AG08395 (cell line): ENCODE data around the gene TIMP2.
"Not testable (repeated sequence)": the region's sequence is repeated elsewhere in the genome, so short reads cannot be mapped to it uniquely, and the experiment has no call there.

Experiments used
- DNase-seq: peaks from one replicate; pipeline ENCODE4 v3.0.0; 2012; ENCODE audit warnings: mixed read lengths, low spot score

Gene TIMP2

GRCh38 chr17:78888941-78889518, 36.2 kb downstream of the TIMP2 start:
- no peak for DNase-seq

GRCh38 chr17:78886954-78887353, 38.2 kb downstream of the TIMP2 start:
- no peak for DNase-seq

DNA sequence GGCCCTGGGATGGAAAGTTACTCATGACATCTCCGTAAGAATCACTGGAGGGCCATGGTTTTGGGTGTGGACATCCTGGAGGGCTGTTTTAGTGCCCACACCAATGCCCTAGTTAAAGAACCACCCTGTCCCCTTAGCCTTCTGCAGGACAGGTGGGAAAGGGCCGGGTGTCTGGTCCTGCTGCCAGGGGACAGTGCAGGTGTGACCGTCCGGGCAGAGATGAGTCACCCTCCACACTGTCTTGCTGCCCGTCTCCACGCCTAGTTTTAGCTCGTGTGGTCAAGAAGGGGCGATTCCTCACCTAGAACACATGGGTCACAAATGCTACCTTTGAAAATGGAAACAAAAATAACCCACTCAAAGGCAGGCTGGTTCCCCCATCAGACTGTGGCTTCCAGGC, 39.2 kb downstream of the TIMP2 start:
- no peak for DNase-seq

DNA sequence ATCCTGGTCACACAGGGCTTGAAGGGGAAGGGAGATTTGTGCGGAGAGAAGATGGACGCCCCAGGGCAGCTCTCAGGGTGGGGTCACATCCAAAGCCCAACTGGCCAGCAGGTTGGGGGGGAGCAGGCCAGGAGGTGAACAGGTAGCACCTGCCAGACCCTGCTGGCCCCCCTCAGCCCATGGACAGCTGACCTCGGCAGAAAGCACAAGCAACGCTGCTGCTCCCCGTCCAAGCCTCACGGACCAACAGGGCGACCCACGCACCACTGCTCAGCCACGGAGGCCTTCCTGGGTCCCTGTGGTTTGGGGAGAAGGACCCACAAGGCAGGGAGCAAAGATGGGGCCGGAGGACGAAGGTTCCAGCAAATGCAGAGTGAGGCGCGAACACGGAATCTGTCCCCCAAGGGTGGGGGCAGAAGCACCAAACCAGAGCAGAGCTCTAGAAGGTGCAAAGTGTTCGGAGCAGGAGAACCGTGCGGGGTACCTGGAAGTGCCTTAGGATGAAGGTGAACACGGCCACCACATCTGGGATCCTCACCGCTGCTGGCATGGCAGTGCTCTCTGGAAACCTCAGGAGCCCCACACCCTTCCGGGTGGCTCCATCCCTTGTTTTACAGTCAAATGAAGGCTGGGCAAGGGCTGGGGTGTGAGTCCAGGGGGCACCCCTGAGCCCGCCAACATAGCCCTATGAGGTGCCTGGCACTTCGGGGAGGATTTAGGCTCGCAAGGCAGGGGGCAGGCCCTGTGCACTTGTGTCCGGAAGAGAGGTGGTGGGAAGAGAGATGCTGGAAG, 40.1 kb downstream of the TIMP2 start:
- DNase-seq, result no peak

DNA sequence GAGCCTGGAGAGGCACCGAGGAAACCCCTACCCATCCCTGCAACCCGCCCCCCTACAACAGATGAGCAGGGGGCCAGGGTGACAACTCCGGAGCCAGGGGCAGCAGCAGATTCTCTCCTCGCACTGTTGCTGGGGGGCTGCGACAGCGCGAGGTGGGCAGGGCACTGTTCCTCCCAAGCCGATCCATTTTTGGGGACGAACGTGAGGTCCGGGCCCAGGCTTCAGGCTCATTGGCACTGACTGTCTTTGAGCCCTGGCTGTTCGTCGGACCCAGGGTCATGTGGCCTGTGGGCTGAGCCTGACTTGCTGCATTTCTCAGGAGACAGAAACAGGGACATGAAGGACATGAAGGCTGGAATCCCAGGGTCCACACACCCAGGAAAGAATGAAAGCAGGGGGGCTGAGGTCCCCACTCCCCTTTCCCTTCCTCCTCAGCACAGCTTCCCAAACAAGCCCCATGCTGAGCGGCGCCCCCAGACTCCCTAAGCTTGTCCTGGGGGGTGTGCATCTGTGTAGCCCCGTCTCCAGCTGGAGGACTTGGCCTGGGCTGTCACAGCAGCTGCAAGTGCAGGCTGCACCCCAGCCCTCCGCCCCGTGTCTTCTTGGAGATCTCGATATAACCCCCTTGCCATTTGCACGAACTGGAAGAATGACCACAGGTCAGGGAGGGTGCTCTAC, 40.9 kb downstream of the TIMP2 start:
- DNase-seq, result no peak

GRCh38 chr17:78883533-78884131, 41.6 kb downstream of the TIMP2 start:
- peak; percentile 95 for DNase-seq

- peak; percentile 91 for DNase-seq
Measured at GRCh38 chr17:78883089-78883532, 42.1 kb downstream of the TIMP2 start.

DNA sequence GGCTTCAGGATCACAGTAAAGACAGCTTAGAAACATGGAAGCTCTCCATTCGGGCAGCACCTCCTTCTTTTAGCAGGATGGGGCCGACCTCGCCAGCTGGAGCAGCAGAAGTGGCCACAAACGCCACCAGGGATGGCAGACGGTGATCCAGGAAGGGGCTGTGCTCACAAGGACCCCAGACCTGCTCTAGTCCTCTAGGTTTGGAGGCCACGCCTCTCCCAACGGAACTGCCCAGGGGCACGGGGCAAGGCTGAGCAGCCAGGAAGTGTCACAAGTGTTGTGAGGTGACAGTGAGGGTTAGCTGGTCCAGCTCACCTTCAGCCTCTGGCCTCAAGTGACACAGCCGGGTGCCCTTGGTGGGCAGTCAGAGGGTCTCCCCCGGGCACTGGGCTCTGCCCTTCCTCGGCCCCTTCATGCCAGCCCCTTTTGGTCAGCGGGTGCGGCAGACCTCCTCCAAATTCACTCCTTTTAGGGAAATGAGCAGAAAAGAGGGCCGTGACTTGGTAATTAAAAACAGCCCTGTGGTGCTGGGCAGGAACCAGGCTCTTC, 42.6 kb downstream of the TIMP2 start:
- DNase-seq, result no peak

DNA sequence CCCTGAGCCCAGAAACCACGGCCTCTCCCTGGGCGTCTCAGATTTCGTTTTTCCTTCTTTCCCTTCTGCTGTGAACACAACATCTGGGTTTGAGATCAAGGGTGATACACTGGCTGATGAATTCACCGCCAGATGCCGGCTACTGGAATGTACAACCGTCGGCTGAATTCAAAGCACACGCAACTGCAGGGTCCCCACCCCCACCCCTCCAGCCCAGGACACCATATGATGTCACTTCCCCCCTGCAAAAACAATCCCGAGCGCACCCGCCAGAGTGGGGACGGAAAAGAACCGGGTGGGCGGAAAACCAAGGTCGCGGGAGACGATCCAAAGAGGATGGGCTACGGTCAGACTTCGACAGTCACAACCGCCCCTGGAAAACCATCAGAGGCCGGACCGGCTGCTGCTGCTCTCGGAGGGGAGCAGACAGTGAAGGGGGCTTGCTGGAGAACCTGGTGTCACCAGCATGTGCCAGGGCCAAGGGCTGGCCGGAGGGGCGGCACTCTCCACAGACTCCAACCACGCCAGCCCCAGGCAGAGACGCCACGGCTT, 45.5 kb downstream of the TIMP2 start:
- DNase-seq, result peak; percentile 83

- no peak for DNase-seq
Measured at GRCh38 chr17:78878871-78879527, 46.2 kb downstream of the TIMP2 start.

GRCh38 chr17:78878261-78878660, 46.9 kb downstream of the TIMP2 start:
- DNase-seq, result no peak

- not testable (repeated sequence) for DNase-seq
Measured at GRCh38 chr17:78876954-78877517, 48.2 kb downstream of the TIMP2 start.

GRCh38 chr17:78876094-78876597, 49.0 kb downstream of the TIMP2 start:
- no peak for DNase-seq

DNA sequence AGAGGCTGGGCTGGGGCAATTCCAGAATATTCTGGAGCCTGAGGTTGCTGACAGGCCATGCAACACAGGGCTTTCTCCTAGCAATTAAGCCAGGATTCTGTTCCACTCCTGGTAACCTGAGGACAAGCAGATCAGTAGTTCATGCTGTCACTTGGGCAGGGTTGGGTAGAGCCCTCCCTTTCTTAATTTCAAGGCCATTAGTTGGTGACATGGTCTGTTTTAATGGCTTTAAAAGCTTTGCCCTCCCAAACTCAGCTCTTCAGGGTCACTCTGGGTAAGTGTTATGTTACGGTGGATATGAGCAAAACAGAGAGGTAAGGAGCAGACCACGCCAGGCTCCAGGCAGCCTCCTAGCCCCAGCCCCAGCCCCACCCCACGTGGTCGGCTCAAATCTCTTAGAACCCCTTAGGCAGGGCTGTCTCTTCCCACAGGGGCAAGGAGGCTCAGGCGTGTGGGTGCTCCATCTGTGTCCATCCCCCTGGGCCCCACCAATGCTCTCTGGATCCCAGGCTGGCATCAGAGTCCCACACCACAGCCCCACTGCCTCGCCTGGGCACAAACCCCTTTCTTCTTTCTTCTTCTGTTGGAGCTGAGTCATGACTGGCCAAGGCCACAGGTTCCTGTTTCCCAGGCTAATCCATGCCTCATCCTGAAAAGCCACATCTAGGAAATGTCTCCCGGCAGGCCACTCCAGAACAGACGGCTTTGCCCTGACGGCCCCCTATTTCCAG, 49.7 kb downstream of the TIMP2 start:
- no peak for DNase-seq

DNA sequence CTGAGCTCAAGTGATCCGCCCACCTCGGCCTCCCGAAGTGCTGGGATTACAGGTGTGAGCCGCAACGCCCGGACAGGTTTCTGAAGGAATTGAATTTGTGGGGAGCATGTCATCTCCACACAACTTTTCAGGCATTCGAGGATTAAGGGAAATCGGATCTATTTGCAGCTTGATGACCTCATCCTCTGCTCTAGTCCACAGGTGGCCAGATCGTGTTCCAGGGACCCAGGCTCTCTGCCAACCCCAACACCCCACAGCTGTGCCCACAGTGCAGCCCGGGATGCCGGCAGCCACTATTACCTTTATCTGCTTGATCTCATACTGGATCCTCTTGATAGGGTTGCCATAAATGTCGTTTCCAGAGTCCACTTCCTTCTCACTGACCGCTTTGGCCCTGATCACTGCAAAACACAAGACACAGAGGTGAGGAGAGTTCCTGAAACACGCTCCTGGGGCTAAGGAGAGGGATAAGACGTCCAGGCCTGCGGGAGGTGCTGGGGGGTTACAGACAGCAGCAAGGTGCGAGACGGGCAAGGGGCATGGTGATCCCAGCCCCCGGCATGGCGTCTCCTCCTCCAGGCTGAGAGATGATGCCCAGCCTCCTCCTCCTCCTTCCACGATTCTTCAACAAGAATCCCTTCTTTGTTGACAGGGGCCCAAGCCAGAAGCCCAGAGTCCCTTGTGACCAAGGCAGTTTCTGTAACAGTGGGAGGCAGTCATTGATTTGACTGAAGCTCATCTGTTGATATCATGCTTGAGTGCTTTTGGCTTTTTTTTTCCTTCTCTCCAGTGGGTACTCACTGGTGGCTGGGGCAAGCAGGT, 51.5 kb downstream of the TIMP2 start:
- DNase-seq, result no peak

- DNase-seq, result no peak
Measured at GRCh38 chr17:78872486-78872885, 52.7 kb downstream of the TIMP2 start.

- no peak for DNase-seq
Measured at GRCh38 chr17:78870621-78871020, 54.6 kb downstream of the TIMP2 start.

DNA sequence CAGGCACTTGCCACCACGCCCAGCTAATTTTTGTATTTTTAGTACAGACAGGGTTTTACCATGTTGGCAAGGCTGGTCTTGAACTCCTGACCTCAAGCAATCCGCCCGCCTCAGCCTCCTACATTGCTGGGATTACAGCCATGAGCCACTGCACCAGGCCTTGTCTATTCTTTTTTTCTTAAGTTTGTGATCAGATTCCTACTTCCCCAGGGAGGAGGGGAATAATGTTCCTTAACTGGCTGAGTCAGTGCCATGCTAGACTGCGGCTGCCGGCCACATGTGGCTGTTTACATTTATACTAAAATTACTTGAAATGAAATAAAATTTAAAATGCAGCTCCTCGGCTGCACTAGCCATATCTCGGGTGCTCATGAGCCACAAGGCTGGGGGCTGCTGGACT, 56.8 kb downstream of the TIMP2 start:
- DNase-seq, result peak; percentile 68

- DNase-seq, result not testable (repeated sequence)
Measured at GRCh38 chr17:78867046-78867445, 58.1 kb downstream of the TIMP2 start.
